OCI-LY1 (cell line): ENCODE measurements around the gene EVC.

Experiments
- H2AFZ ChIP-seq: fragments of 200-600 bp; sonication (generic), shearing (Covaris generic); 2 replicates; pipeline ENCODE4 v1.6.0; 2014; ENCODE audit warnings: antibody characterized with exemption, mild to moderate bottlenecking, low read length
- H3F3A ChIP-seq: fragments of 200-600 bp; sonication (generic), shearing (Covaris generic); 2 replicates; pipeline ENCODE4 v1.6.0; 2014; ENCODE audit warnings: mild to moderate bottlenecking, antibody characterized with exemption, low read length, moderate library complexity; ENCODE audit not compliant: insufficient read depth
- H3K27ac ChIP-seq: fragments of 200-600 bp; sonication (generic); 2 replicates; pipeline ENCODE4 v1.5.1; 2014; ENCODE audit warnings: low read length, mixed run types, mild to moderate bottlenecking, low read depth; ENCODE audit not compliant: poor library complexity, severe bottlenecking
- H3K27me3 ChIP-seq: fragments of 200-600 bp; sonication (generic); 2 replicates; pipeline ENCODE4 v1.6.0; 2014; ENCODE audit warnings: antibody characterized with exemption, mild to moderate bottlenecking, low read length, moderate library complexity; ENCODE audit not compliant: insufficient read depth
- H3K36me3 ChIP-seq: fragments of 200-600 bp; sonication (generic); 2 replicates; pipeline ENCODE4 v1.6.1; 2014; ENCODE audit warnings: mild to moderate bottlenecking, antibody characterized with exemption, low read length, moderate library complexity, mixed read lengths; ENCODE audit not compliant: insufficient read depth
- H3K4me1 ChIP-seq: fragments of 200-600 bp; sonication (generic); 2 replicates; pipeline ENCODE4 v1.5.1; 2014; ENCODE audit warnings: mild to moderate bottlenecking, low read length, moderate library complexity; ENCODE audit not compliant: insufficient read depth, severe bottlenecking
- H3K4me2 ChIP-seq: fragments of 200-600 bp; sonication (generic), shearing (Covaris generic); 2 replicates; pipeline ENCODE4 v1.6.1; 2014; ENCODE audit warnings: low read length
- H3K4me3 ChIP-seq: fragments of 200-600 bp; sonication (generic); 2 replicates; pipeline ENCODE4 v1.5.1; 2014; ENCODE audit warnings: low read length, low read depth, mild to moderate bottlenecking, mixed read lengths; ENCODE audit not compliant: poor library complexity, severe bottlenecking
- H3K79me2 ChIP-seq: fragments of 200-600 bp; shearing (Covaris generic); 2 replicates; pipeline ENCODE4 v1.6.1; 2016; ENCODE audit warnings: mixed run types, low read length, mixed read lengths; ENCODE audit not compliant: insufficient read depth
- H3K9ac ChIP-seq: fragments of 200-600 bp; sonication (generic), shearing (Covaris generic); 2 replicates; pipeline ENCODE4 v1.6.1; 2014; ENCODE audit warnings: mild to moderate bottlenecking, low read length, mixed read lengths
- H3K9me2 ChIP-seq: fragments of 200-600 bp; sonication (generic), shearing (Covaris generic); 2 replicates; pipeline ENCODE4 v1.6.1; 2014; ENCODE audit warnings: low read depth, mild to moderate bottlenecking, low read length, mixed read lengths
- H3K9me3 ChIP-seq: fragments of 200-600 bp; shearing (Covaris generic); 2 replicates; pipeline ENCODE4 v1.6.1; 2014; ENCODE audit warnings: low read length, mixed read lengths
- H4K20me1 ChIP-seq: fragments of 200-600 bp; sonication (generic), shearing (Covaris generic); 2 replicates; pipeline ENCODE4 v1.6.0; 2016; ENCODE audit warnings: mild to moderate bottlenecking, low read length; ENCODE audit not compliant: insufficient read depth
- EZH2 ChIP-seq: fragments of 200-600 bp; sonication (generic), shearing (Covaris generic); IDR thresholded peaks from 2 replicates; pipeline ENCODE4 v1.8.0; 2017; ENCODE audit warnings: borderline replicate concordance, mixed run types, mild to moderate bottlenecking, antibody characterized with exemption, low read length, moderate library complexity, mixed read lengths
- TF ChIP-seq, protein P1 (sequence below): fragments of 200-600 bp; sonication (generic), shearing (Covaris generic); IDR thresholded peaks from 2 replicates; pipeline ENCODE4 v1.5.1; 2017; ENCODE audit warnings: mild to moderate bottlenecking, antibody characterized with exemption, low read length, moderate library complexity, mixed read lengths

EVC gene

DNA sequence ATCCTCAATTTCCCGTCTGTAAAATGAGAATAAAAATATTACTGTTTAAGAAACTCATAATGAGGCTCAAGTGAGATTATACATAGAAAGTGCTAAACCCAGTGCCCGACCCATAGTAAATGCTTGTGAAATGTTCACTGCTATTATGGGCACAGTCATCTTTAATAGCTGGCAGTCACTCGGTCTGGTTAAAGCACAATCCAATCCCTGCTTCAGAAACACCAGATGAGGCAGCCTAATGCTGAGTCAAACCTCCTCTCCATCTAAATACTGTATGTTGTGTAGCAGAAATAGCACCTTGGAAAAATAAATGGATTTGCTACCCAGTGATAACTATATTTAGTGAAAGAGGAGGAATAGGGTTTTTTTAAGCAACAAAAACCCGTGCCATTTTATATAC is 17.1 kb upstream of the EVC start:
- Histone ChIP-seq H3K9ac (no peak overlapping the region), H3K4me1 (no peaks in the 10 kb centered on the region), H3K9me2 (no peaks in the 10 kb centered on the region), H3K79me2 (no peaks in the 10 kb centered on the region), H3F3A (no peaks in the 10 kb centered on the region), H3K9me3 (no peaks in the 10 kb centered on the region), H2AFZ (no peak overlapping the region), H3K27ac (no peak overlapping the region), H4K20me1 (no peaks in the 10 kb centered on the region), H3K27me3 (no peaks in the 10 kb centered on the region), H3K4me3 (no peak overlapping the region), H3K4me2 (no peak overlapping the region), H3K36me3 (peaks cover 32% of the 10 kb centered on the region)
- no peak for TF ChIP-seq EZH2
- TF ChIP-seq, protein P1, sequence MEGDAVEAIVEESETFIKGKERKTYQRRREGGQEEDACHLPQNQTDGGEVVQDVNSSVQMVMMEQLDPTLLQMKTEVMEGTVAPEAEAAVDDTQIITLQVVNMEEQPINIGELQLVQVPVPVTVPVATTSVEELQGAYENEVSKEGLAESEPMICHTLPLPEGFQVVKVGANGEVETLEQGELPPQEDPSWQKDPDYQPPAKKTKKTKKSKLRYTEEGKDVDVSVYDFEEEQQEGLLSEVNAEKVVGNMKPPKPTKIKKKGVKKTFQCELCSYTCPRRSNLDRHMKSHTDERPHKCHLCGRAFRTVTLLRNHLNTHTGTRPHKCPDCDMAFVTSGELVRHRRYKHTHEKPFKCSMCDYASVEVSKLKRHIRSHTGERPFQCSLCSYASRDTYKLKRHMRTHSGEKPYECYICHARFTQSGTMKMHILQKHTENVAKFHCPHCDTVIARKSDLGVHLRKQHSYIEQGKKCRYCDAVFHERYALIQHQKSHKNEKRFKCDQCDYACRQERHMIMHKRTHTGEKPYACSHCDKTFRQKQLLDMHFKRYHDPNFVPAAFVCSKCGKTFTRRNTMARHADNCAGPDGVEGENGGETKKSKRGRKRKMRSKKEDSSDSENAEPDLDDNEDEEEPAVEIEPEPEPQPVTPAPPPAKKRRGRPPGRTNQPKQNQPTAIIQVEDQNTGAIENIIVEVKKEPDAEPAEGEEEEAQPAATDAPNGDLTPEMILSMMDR: no peak

DNA sequence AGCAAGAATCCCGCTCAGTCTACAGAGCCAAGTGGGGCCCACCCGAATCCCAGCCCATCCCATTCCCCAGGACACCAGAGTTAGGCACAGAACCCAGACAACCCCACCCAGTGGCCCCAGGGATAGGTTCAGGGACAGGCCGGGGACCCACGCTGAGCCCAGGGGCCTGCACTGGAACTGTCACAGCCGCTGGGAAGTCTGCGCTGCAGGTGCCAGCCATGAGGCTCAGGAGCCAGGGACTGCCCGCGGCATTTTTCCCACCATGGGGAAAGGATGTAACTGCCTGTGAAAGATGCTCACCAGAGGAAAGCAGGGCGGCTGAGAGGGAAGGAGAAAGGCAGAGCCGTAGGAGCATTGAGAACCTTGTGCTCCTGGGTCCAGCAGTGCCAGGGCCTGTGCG is 14.7 kb upstream of the EVC start:
- Histone ChIP-seq H3F3A (no peaks in the 10 kb centered on the region), H4K20me1 (no peaks in the 10 kb centered on the region), H3K9me2 (no peaks in the 10 kb centered on the region), H3K4me2 (no peak overlapping the region), H2AFZ (no peak overlapping the region), H3K79me2 (no peaks in the 10 kb centered on the region), H3K27me3 (no peaks in the 10 kb centered on the region), H3K27ac (no peak overlapping the region), H3K36me3 (peaks cover 20% of the 10 kb centered on the region), H3K9ac (no peak overlapping the region), H3K9me3 (no peaks in the 10 kb centered on the region), H3K4me1 (no peaks in the 10 kb centered on the region), H3K4me3 (no peak overlapping the region)
- TF ChIP-seq, protein P1: no peak
- no peak for TF ChIP-seq EZH2

DNA sequence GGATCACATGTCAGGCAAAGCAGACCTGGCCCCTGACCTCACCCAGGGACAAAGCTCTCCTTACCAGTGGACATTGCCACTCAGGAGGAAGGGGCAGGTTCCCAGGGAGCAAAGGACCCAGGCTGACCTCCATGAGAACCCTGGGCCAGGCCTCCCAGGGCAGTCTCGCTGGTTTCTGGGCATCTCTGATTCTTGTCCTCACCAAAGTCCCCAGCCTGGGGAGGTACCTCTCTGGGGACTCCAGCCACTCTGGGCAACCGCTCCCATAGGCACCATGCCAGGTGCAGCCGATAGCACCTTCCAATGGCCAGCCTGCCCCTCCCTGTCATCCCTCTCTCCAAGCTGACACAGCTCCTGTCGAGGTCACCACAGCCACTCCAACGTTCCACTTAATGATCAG is 10.5 kb upstream of the EVC start:
- Histone ChIP-seq H3K27me3 (no peaks in the 10 kb centered on the region), H3K36me3 (peaks cover 25% of the 10 kb centered on the region), H3K4me3 (no peak overlapping the region), H2AFZ (no peak overlapping the region), H3K9ac (no peak overlapping the region), H3K4me2 (no peak overlapping the region), H4K20me1 (no peaks in the 10 kb centered on the region), H3K9me2 (no peaks in the 10 kb centered on the region), H3K4me1 (no peaks in the 10 kb centered on the region), H3K79me2 (no peaks in the 10 kb centered on the region), H3K9me3 (no peaks in the 10 kb centered on the region), H3K27ac (no peak overlapping the region), H3F3A (no peaks in the 10 kb centered on the region)
- no peak for TF ChIP-seq EZH2
- TF ChIP-seq, protein P1: no peak
